NCI-H526 (cell line): ENCODE data around the gene FHIT.
"Not testable (repeated sequence)": the region's sequence is repeated elsewhere in the genome, so short reads cannot be mapped to it uniquely, and the experiment has no call there.

ENCODE experiments used
- DNase-seq, 2 experiments: peaks; one replicate each; lab custom pipeline; 2025; lab: John Stamatoyannopoulos, UW

FHIT gene

GRCh38 chr3:61057464-61057863 is 193.8 kb downstream of the FHIT start:
- peak; percentile 7 to 32 for DNase-seq

DNA sequence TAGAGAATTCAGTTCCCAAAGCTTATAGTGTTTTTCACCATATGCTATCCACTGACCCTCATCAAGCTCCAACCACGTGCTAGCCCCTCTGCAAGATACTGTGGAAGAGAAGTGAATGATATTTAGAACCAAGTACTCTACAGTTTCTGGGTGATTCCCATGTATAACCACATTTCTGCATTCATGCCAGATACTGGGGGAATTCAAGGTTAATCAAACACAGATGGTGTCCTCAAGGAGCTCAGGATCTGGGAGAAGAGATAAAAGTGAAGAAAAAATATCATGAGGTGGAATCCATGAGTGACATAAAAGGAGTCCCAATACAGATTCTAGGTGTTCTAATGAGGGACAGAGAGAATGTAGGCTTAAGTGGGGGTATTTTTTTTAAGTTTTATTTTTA is 195.8 kb downstream of the FHIT start:
- DNase-seq: no peak

DNA sequence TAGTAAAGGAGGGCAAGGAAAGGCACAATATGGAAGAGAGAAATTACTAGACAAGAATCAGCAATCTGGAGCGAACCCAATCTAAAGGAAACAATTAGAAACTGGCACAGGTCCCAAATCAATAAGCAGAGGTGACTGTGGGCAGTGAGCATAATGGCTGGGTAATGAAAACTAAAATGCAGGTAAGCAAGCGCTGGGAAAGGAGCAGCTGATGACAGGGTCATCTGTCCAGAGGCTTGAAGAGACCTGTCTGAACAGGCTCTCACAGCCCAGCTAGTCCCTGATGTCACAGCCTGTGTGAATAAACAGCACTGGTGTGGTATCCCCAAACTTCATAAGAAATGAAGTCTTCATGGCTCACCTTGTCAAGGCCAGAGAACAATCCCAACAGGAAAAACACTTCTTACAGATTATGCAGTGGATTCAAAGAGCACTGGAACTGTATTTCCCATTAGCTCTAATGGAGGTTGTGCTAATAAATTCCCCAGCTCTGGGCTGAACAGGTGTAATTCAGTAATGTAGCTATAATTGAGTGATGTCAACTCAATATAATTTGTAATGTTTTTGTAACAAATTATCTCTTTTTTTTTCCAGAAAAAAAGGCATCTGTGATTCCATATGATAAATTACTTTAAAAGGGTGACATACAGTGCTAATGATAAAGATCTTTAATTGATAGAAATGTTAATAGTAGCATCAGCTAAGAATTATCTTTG is 197.3 kb downstream of the FHIT start:
- no peak for DNase-seq

- DNase-seq: no peak
These were observed 198.4 kb downstream of the FHIT start for GRCh38 chr3:61052851-61053250.

GRCh38 chr3:61051666-61052065 is 199.6 kb downstream of the FHIT start:
- no peak for DNase-seq

GRCh38 chr3:61045169-61045568 is 206.1 kb downstream of the FHIT start:
- DNase-seq: not testable (repeated sequence)

- no peak for DNase-seq
These were observed 208.1 kb downstream of the FHIT start for GRCh38 chr3:61043156-61043555.

GRCh38 chr3:61040618-61041017 is 210.6 kb downstream of the FHIT start:
- no peak for DNase-seq

DNA sequence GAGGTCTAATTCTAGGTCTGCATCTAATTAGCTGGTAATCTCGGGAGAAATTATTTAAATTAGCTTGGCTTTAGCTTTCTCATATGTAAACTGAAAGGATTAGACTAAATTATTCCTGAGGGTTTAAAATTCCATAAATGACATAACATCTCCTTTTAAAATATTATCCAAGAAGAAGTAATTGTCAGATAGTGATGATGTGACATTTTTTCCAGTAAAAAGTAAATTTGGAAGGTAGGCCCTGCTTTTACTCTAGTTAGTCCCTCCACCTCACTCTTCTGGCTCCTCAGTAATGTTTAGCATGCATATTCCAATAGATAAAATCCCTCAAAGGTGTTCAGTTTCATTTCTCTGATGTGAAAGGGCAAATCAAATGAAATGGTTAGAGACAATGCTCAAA is 215.7 kb downstream of the FHIT start:
- DNase-seq: no peak

DNA sequence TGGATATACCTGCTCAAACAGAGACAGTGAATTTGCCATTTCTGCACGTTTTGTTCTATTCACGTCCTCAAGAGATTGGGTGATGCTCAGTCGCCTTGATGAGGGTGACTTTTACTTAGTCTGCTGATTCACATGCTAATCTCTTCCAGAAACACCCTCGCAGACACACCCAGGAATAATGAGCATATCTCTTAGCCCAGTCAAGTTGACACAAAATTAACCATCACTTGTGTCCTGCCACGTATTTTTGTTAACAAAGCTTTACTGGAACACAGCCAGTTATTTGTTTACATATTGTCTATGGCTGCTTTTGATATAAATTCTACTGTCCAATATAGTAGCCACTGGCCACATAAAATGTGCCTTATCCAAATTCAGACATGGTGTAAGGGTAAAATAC is 218.3 kb downstream of the FHIT start:
- DNase-seq: no peak

- no peak for DNase-seq
These were observed 219.7 kb downstream of the FHIT start for GRCh38 chr3:61031503-61031902.

DNA sequence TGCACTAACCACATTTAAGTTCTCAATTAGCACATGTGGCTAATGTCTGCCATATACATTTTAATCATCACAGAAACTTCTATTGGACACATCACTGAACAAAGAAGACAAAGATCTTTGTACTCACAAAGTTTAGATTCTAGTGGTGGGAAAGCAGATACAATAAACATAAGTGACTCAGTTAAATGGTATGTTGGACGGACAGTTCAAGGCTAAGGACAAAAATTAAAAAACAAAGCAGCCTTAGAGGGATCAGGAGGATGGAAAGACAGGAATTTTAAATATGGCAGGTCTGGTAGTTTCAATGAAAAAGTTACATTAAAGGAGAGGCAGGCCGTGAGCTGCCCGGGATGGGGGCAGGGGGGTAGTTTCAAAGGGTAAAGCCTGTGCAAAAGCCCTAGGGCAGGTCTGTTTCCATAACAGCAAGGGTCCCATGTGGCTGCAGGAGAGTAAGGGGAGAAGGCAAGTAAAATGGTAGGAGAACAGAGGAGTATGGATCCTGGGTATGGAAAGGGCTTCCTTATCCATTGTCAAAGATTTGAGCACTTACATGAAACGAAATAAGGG is 220.7 kb downstream of the FHIT start:
- no peak for DNase-seq

DNA sequence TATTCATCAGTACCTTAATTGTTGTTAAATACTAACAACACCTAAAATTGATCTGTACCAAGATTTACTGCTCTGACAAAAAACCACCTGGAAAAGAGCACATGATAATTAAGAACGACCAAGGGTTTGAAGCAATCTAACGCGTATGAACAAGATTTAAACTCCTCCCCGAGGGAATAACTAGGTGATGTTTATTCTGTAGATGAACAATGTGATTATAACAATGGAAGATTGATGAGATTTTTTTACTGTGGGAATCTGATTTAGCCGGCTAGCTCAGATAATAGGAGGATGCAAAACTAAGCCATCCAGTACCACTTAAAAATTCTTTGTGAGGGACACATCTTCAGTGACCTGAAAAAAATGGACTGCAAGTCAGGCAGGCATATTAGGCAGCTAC is 222.1 kb downstream of the FHIT start:
- no peak for DNase-seq

DNA sequence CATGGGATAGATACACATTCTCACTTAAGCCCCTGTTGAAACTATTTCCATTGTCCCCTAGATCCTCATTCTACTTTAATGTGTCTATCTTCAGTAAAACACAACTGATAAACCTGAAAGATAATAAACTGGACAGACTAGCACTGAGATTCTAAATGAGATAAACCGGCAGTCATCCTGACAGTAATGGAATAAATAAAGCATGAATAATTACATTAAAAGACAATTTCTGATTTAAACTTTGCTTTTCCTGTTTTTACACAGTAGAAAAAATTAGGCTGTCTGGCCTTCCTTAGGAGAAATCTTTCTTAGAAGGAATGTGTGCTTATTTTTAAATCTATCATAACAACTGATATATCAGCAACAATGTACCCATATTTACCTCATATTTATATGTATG is 232.4 kb downstream of the FHIT start:
- DNase-seq: no peak

GRCh38 chr3:61017028-61017427 is 234.2 kb downstream of the FHIT start:
- DNase-seq: not testable (repeated sequence)

- DNase-seq: no peak
These were observed 235.4 kb downstream of the FHIT start for GRCh38 chr3:61015859-61016258.

- DNase-seq: no peak
These were observed 235.8 kb downstream of the FHIT start for GRCh38 chr3:61015408-61015807.

DNA sequence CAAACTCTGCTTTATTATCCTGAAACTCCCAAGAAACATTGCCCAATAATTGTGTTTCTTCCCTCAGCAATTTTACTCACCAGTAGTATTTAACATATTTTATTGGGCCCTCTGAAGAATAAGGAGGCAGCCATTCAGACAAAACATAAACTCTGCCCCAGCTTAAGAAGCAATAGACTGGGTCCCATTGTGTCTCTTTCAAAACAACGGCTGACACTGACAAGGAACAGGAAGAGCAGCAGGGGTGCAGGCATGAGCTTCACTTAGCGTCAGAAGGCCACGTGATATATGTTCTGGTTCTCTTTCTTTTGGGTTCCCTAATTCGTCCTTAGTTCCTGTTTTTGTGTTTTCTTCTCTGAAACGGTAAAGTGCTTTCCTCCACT is 242.3 kb downstream of the FHIT start:
- no peak for DNase-seq

DNA sequence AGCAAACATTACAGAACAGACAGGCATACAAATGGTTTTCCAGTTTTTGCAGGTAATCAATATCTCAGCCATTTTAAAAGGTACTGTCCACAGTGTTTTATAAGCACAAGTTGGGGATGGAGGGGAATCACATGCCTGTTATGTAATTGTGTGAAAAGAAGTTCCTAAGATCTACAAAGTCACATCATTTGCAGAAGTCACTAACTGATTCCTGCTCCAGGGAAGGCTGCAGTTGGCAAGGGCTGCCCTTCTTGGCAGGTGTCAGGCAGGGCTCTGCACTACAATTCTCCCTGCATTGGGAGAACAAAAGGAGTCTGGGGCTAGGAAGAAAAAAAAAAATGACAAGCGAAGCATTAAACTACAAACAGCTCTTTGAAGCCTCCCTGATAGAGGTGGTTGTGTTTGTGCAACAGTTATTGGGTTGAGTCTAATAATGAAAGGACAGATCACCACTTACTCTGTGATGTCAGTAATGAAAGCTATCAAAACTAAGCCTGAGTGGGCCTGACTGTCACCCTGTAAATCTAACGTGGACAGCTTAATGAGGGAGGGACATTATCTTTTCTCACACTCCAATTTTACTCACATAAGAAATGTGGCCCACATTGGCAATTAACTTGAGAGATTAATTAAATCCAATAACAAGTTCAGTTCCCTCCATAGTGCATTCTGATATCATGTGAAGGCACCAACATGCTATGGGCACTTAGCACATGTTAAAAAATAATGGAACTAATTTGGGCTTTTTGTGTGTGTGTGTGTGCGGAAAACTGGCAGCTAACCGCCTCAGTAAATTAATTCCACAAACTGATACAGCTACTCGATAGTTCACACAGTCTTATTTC is 242.9 kb downstream of the FHIT start:
- no peak for DNase-seq

GRCh38 chr3:61005591-61005990 is 245.7 kb downstream of the FHIT start:
- no peak for DNase-seq

DNA sequence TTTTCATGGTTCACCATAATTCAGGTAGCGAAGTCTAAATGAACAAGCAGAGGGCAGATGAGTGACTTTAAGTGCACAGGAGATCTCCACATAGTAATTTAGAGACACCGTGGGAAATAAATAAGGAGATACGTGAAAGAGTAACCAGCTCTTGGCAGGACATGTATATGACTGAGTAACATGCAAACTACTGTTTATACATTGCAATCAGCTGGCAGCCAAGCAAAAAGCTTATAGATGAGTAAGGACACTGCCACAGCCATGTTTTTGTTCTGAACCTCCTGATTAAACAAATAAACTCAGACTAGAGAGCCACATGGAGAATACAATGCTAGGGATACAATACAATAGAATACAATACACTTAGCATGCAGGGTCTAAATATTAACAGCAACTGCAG is 252.4 kb downstream of the FHIT start:
- peak; percentile 66 to 74 for DNase-seq

- peak in 1 of 2 experiments; percentile 1 for DNase-seq
These were observed 258.9 kb downstream of the FHIT start for GRCh38 chr3:60992395-60992794.

- no peak for DNase-seq
These were observed 260.9 kb downstream of the FHIT start for GRCh38 chr3:60990442-60990730.
